ENCODE results near the gene MYL5.

DNA sequence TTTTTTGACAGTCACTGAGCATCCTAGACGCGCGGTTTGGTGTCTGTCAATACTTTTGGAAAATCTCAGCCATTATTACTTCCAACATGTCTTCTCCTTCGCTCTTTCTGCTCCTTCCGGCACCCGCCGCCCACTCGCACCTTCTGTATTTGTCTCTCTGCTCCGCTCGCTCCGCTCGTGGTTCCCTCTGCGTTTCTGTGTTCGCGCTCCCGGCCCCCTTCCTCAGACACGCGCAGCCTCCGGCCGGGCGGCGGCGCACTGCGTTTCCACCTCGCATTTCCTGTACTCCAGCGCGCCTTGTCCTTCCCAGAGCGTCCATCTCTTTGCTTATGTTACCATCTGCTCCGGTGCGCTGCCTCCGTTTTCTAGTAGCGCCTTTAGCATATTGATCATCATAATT is 27.9 kb upstream of the MYL5 start:
- TF ChIP-seq CTCF (IDR thresholded peaks at IDR 0.05) (no peak), POLR2AphosphoS5 (IDR thresholded peaks at IDR 0.05) (no peak), POLR2A (IDR thresholded peaks at IDR 0.05) (no peak), EP300 (IDR thresholded peaks at IDR 0.05) (no peak)
